Measurements from ENCODE around the gene ESM1.

Gene ESM1

DNA sequence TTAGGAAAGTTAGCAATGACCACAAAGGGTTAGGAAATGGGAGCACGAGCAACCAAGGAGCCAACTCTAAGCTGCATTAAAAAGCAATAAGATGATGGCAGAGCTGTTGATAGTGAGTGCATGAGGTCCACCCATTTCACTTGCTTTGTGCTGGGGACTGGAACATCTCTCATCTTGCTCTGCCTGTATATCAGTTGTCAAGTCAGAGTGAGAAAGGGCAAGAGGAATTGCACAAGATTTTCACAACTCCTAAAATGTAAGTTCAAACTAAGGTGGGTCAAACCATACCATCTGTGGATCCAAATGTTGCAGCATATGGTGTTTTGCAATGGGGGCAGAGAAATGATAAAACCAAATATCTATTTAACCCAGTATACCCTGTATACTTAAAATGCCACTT is 2.8 kb upstream of the ESM1 start:
- Histone ChIP-seq H3K4me3 (ENCODE audit: insufficient read depth, low read depth, low read length) (no peak overlapping the region), H3K9me3 (ENCODE audit: control insufficient read depth, low read length) (no peaks in the 10 kb centered on the region), H3K27ac (ENCODE audit: insufficient read depth, low read depth, low read length, poor library complexity, severe bottlenecking) (no peak overlapping the region), H3K36me3 (ENCODE audit: control insufficient read depth, insufficient read depth, low read length) (no peaks in the 10 kb centered on the region), H3K27me3 (ENCODE audit: control insufficient read depth, insufficient read depth, low read length, poor library complexity, severe bottlenecking) (no peaks in the 10 kb centered on the region), H3K4me1 (ENCODE audit: control insufficient read depth, insufficient read depth, low read length) (peaks cover under 1% of the 10 kb centered on the region)
- 83 to 98% methylated on average over 1 of the region's 1 CpG for WGBS, 2 experiments

DNA sequence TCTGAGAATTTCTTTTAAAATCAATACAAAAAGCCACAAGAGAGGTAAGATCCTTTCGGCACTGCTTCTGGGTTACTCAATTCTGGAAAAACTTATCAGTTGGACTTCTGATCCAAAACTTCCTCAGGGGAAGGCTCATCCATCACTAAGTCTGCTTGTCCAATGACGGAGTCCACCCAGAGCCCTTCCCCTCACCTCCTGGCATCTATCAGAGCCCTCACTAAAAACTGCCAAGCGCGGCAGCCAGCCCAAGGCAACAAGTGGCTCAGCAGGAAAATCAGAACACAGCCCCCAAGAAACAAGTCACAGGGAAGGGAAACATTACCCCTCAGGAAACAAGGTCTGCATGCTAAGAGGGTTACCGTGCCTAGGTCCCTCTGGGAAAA is 869 bp upstream of the ESM1 start:
- H3K36me3 ChIP-seq (ENCODE audit: control insufficient read depth, insufficient read depth, low read length), result no peaks in the 10 kb centered on the region
- 87 to 94% methylated on average over 5 of the region's 5 CpGs for WGBS, 2 experiments
- H3K27me3 ChIP-seq (ENCODE audit: control insufficient read depth, insufficient read depth, low read length, poor library complexity, severe bottlenecking), result no peaks in the 10 kb centered on the region
- no peak overlapping the region for H3K4me3 ChIP-seq (ENCODE audit: insufficient read depth, low read depth, low read length)
- H3K27ac ChIP-seq (ENCODE audit: insufficient read depth, low read depth, low read length, poor library complexity, severe bottlenecking), result no peak overlapping the region
- H3K9me3 ChIP-seq (ENCODE audit: control insufficient read depth, low read length), result no peaks in the 10 kb centered on the region
- H3K4me1 ChIP-seq (ENCODE audit: control insufficient read depth, insufficient read depth, low read length), result no peaks in the 10 kb centered on the region

DNA sequence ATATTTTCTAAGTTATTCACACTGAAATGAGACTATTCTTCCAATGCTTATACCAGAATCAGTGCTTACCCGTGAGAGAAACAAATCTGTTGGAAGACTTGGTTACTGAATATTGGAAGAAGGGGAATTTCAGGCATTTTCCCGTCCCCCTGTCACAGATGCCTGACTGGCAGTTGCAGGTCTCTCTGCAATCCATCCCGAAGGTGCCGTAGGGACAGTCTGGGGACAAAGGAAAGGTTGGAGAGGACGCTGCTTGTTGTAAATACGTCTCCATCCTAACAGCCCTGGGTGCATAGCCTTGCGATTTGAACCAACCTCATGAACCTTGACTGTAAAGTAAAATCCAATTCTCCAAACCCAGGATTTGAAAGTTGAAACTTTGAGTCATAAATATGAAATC is 3.5 kb downstream of the ESM1 start:
- Histone ChIP-seq H3K27ac (ENCODE audit: insufficient read depth, low read depth, low read length, poor library complexity, severe bottlenecking) (no peak overlapping the region), H3K4me1 (ENCODE audit: control insufficient read depth, insufficient read depth, low read length) (no peaks in the 10 kb centered on the region), H3K9me3 (ENCODE audit: control insufficient read depth, low read length) (no peaks in the 10 kb centered on the region), H3K4me3 (ENCODE audit: insufficient read depth, low read depth, low read length) (no peak overlapping the region), H3K36me3 (ENCODE audit: control insufficient read depth, insufficient read depth, low read length) (no peaks in the 10 kb centered on the region), H3K27me3 (ENCODE audit: control insufficient read depth, insufficient read depth, low read length, poor library complexity, severe bottlenecking) (no peaks in the 10 kb centered on the region)
- 77 to 82% methylated on average over 7 of the region's 7 CpGs for WGBS, 2 experiments

DNA sequence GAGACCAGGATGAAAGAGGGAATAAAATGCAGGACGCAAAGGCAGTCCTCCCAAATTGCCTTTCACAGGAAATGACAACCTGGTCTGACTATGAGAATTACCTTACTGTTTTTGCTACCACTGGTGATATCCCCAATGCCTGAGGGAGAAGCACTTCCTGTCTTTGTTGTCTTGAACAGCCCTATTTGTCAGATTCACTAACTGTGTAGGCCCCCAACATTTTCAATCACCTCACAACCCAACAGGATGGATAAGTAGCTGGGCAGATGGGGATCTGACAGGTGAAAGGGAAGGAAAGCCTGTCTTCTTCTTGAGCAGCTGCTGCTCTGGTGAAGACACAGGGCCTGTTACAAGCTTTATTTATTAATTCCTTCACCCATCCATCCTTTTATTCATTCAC is 9.7 kb downstream of the ESM1 start:
- Histone ChIP-seq H3K27ac (ENCODE audit: insufficient read depth, low read depth, low read length, poor library complexity, severe bottlenecking) (no peak overlapping the region), H3K4me3 (ENCODE audit: insufficient read depth, low read depth, low read length) (no peak overlapping the region), H3K9me3 (ENCODE audit: control insufficient read depth, low read length) (no peaks in the 10 kb centered on the region), H3K36me3 (ENCODE audit: control insufficient read depth, insufficient read depth, low read length) (no peaks in the 10 kb centered on the region), H3K27me3 (ENCODE audit: control insufficient read depth, insufficient read depth, low read length, poor library complexity, severe bottlenecking) (no peaks in the 10 kb centered on the region), H3K4me1 (ENCODE audit: control insufficient read depth, insufficient read depth, low read length) (no peaks in the 10 kb centered on the region)
- 95% methylated on average over 1 of the region's 1 CpG for WGBS, 2 experiments

DNA sequence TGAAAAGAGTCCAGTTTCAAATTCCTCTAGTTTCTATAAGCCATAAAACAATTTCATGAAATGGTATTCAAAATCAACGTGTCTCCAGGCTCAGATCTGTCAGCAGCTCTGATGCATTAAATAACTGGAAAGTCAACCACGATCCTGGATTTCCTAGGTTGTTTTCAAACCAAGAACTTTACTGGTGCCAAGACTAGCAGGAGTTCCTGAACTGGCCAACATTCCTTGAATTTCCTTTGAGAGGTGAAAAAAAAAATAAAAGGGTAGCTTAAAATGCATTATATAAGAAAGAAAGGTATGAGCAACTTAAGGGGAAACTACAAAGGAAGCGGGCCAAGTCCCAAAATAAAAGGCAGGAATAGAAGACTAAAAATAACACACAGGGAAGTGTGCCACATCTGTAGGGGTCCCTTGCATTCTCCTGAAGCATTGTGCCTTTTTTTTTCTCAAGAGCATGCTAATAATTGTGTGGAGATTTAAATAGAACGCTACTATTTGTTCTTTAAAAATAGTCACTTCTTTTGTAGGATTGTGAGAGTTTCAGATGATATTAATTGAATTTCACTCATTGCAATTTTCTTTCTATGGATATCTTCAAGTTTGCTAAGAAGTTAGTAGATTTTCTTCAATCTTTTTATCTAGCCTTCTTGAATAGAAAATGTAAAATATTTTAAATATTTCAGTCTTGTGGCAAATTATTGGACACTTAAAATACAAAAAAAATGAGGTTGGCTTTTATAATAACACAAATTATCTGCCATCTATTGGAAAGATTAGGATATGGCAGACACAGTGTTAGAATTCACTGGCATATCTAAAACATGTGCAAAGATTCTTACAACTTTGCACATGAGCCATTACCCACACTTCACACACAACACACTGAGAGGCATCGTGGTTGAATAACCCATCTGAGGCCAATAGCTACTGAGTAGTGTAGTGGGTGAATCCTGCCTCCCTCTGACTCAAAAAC is 15.3 kb downstream of the ESM1 start:
- WGBS, 2 experiments, result 89 to 93% methylated on average over 3 to 5 of the region's 5 CpGs
- H3K27ac ChIP-seq (ENCODE audit: insufficient read depth, low read depth, low read length, poor library complexity, severe bottlenecking), result no peak overlapping the region
- H3K9me3 ChIP-seq (ENCODE audit: control insufficient read depth, low read length), result no peaks in the 10 kb centered on the region
- H3K27me3 ChIP-seq (ENCODE audit: control insufficient read depth, insufficient read depth, low read length, poor library complexity, severe bottlenecking), result no peaks in the 10 kb centered on the region
- no peaks in the 10 kb centered on the region for H3K36me3 ChIP-seq (ENCODE audit: control insufficient read depth, insufficient read depth, low read length)
- H3K4me1 ChIP-seq (ENCODE audit: control insufficient read depth, insufficient read depth, low read length), result no peaks in the 10 kb centered on the region
- H3K4me3 ChIP-seq (ENCODE audit: insufficient read depth, low read depth, low read length), result no peak overlapping the region

DNA sequence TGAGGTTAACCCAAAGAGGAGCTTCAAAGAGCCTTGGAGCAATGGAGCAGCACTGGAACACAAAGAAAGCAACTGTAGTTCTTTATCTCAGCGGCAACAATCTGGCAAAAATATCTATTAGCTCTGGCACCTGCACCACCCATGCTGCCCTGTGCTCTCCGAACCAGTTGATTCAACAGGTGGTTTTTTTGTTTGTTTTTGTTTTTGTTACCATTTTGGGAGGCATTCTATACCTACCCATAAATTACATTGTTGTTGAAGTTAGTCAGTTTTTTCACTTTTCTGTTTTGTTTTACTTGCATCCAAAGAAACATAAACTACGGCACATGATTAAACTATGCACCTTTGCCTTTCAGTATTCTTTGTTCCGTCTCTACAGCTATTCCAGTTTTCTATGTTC is 16.2 kb downstream of the ESM1 start:
- Histone ChIP-seq H3K4me3 (ENCODE audit: insufficient read depth, low read depth, low read length) (no peak overlapping the region), H3K27me3 (ENCODE audit: control insufficient read depth, insufficient read depth, low read length, poor library complexity, severe bottlenecking) (no peaks in the 10 kb centered on the region), H3K36me3 (ENCODE audit: control insufficient read depth, insufficient read depth, low read length) (no peaks in the 10 kb centered on the region), H3K9me3 (ENCODE audit: control insufficient read depth, low read length) (no peaks in the 10 kb centered on the region), H3K27ac (ENCODE audit: insufficient read depth, low read depth, low read length, poor library complexity, severe bottlenecking) (no peak overlapping the region), H3K4me1 (ENCODE audit: control insufficient read depth, insufficient read depth, low read length) (no peaks in the 10 kb centered on the region)
- WGBS, 2 experiments, result 90% methylated on average over 3 to 4 of the region's 4 CpGs

DNA sequence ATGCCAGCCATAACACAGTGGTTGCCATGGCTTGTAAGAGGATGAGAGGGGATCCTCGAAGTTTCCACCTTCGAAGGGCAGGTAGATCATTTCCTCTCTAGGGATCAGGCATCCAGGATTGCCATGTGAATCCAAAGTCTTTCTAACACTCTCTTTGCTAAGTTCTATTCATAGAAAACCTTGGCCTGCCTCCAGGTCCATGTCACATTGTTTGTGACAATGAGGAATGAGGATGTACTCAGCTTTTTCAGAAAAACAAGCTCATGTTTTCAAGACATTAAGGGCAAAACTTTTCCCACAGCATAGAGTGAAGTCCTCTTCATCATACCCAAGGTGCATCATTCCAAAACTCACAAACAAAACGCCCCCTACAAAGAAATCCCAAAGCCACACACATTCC is 19.6 kb downstream of the ESM1 start:
- Histone ChIP-seq H3K4me3 (ENCODE audit: insufficient read depth, low read depth, low read length) (no peak overlapping the region), H3K9me3 (ENCODE audit: control insufficient read depth, low read length) (no peaks in the 10 kb centered on the region), H3K36me3 (ENCODE audit: control insufficient read depth, insufficient read depth, low read length) (no peaks in the 10 kb centered on the region), H3K27me3 (ENCODE audit: control insufficient read depth, insufficient read depth, low read length, poor library complexity, severe bottlenecking) (no peaks in the 10 kb centered on the region), H3K4me1 (ENCODE audit: control insufficient read depth, insufficient read depth, low read length) (no peaks in the 10 kb centered on the region), H3K27ac (ENCODE audit: insufficient read depth, low read depth, low read length, poor library complexity, severe bottlenecking) (no peak overlapping the region)
- whole genome bisulfite sequencing, 2 experiments, result 91 to 97% methylated on average over 3 of the region's 3 CpGs

DNA sequence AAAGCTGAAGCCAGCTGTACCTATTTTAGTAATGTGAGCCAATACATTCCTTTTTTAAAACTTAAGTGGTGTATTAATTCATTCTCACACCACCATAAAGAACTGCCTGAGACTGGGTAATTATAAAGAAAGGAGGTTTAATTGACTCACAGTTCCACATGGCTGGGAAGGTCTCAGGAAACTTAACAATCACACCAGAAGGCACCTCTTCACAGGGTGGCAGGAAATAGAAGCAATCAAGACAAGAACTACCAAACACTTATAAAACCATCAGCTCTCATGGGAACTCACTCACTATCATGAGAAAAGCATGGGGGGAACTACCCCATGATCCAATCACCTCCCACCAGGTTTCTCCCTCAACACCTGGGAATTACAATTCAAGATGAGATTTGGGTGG is 21.0 kb downstream of the ESM1 start:
- Histone ChIP-seq H3K36me3 (ENCODE audit: control insufficient read depth, insufficient read depth, low read length) (no peaks in the 10 kb centered on the region), H3K27me3 (ENCODE audit: control insufficient read depth, insufficient read depth, low read length, poor library complexity, severe bottlenecking) (no peaks in the 10 kb centered on the region), H3K27ac (ENCODE audit: insufficient read depth, low read depth, low read length, poor library complexity, severe bottlenecking) (no peak overlapping the region), H3K4me3 (ENCODE audit: insufficient read depth, low read depth, low read length) (no peak overlapping the region), H3K4me1 (ENCODE audit: control insufficient read depth, insufficient read depth, low read length) (no peaks in the 10 kb centered on the region), H3K9me3 (ENCODE audit: control insufficient read depth, low read length) (no peaks in the 10 kb centered on the region)

DNA sequence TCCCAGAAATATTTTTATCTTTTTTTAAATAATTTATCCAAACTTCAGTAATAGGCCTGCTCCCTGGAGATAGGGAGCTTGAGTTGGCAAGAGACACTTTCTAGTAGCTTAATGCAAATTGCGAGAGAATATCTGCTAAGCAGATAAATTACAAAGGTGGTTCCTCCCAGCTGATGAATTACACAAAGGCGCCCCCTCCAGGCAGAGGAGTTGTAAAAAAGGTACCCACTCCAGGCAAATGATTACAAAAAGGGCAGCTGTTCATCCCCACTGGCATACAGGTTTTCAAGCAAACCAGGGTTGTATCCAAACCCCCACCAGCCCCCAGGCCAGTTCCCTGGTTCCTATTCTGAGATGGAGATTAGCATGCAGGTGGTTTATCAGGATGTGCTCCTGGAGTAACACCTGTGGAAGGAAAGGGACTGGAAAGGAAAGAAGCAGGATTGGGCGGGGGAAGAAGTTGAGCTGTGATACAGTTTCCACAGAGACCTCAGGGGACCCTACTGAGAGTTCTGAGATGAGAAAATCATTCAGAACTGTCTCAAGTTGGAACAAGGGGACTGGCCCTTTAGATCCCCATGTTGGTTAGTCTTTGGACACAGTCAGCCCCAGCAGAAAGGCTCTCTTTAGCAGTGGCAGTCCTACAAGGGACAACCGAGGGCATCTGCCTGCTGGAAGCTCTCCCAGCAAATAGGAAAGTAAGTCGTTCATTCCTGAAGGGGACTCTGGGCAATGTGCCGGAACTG is 25.5 kb downstream of the ESM1 start:
- Histone ChIP-seq H3K27me3 (ENCODE audit: control insufficient read depth, insufficient read depth, low read length, poor library complexity, severe bottlenecking) (no peaks in the 10 kb centered on the region), H3K4me3 (ENCODE audit: insufficient read depth, low read depth, low read length) (no peak overlapping the region), H3K27ac (ENCODE audit: insufficient read depth, low read depth, low read length, poor library complexity, severe bottlenecking) (no peak overlapping the region), H3K36me3 (ENCODE audit: control insufficient read depth, insufficient read depth, low read length) (no peaks in the 10 kb centered on the region), H3K9me3 (ENCODE audit: control insufficient read depth, low read length) (no peaks in the 10 kb centered on the region), H3K4me1 (ENCODE audit: control insufficient read depth, insufficient read depth, low read length) (no peaks in the 10 kb centered on the region)
- WGBS, 2 experiments, result 79% methylated on average over 6 of the region's 6 CpGs

DNA sequence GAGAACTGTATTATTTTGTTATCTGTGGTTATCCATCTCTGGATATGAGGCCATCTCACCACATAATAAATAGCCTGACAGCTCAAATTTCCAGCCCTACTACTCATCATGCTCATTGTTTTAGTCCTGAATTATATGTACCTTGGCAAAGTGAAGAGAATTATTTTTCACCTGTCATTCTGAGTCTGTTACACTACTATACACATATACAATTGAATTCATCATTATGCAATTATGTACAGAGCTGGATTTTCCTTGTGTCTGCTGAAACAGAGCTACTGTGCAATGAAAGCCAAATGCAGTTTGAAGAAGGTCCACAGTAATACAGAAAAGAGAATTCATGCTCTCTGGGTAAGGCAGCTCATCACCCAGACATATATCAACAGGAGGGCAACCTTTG is 28.5 kb downstream of the ESM1 start:
- Histone ChIP-seq H3K36me3 (ENCODE audit: control insufficient read depth, insufficient read depth, low read length) (no peaks in the 10 kb centered on the region), H3K27ac (ENCODE audit: insufficient read depth, low read depth, low read length, poor library complexity, severe bottlenecking) (no peak overlapping the region), H3K4me3 (ENCODE audit: insufficient read depth, low read depth, low read length) (no peak overlapping the region), H3K27me3 (ENCODE audit: control insufficient read depth, insufficient read depth, low read length, poor library complexity, severe bottlenecking) (no peaks in the 10 kb centered on the region), H3K4me1 (ENCODE audit: control insufficient read depth, insufficient read depth, low read length) (no peaks in the 10 kb centered on the region), H3K9me3 (ENCODE audit: control insufficient read depth, low read length) (no peaks in the 10 kb centered on the region)
